ENCODE data around the gene SENP6. TPM values are rescaled to one million over a fixed set of nuclear protein-coding genes. Genes with fewer than 3 reads are reported as not detected.
"Not testable (repeated sequence)": the region's sequence is repeated elsewhere in the genome, so short reads cannot be mapped to it uniquely, and the experiment has no call there.

The SENP6 gene
- total RNA-seq, 2 donors from 2014 or later = 54.6 to 59.8 TPM

- peaks cover 37% of the 10 kb centered on the region for H3K36me3 ChIP-seq
Measured at GRCh38 chr6:75687937-75688336, 86.3 kb downstream of the SENP6 start.

GRCh38 chr6:75689576-75689975, 87.9 kb downstream of the SENP6 start:
- Histone ChIP-seq H3K27ac (no peak overlapping the region), H3K9me3 (no peaks in the 10 kb centered on the region), H3K27me3 (no peaks in the 10 kb centered on the region), H3K4me3 (no peak overlapping the region), H3K36me3 (peaks cover 38% of the 10 kb centered on the region), H3K4me1 (no peaks in the 10 kb centered on the region)
- DNase-seq (ENCODE audit: low spot score) = no peak
- TF ChIP-seq CTCF (IDR thresholded peaks at IDR 0.05) = no peak

More at GRCh38 chr6:75687937-75688336, 86.3 kb downstream of the SENP6 start:
- not testable (repeated sequence) for H3K4me1 ChIP-seq; H3K27ac ChIP-seq; DNase-seq (ENCODE audit: low spot score); H3K27me3 ChIP-seq; H3K9me3 ChIP-seq; H3K4me3 ChIP-seq

- no peak for TF ChIP-seq CTCF (IDR thresholded peaks at IDR 0.05)
- H3K4me3 ChIP-seq = no peak overlapping the region
- peaks cover 43% of the 10 kb centered on the region for H3K36me3 ChIP-seq
Measured at GRCh38 chr6:75691012-75691411, 89.3 kb downstream of the SENP6 start.

GRCh38 chr6:75693534-75693933, 91.9 kb downstream of the SENP6 start:
- DNase-seq (ENCODE audit: low spot score) = no peak
- Histone ChIP-seq H3K9me3 (no peaks in the 10 kb centered on the region), H3K27ac (no peak overlapping the region), H3K4me1 (no peaks in the 10 kb centered on the region), H3K36me3 (peaks cover 49% of the 10 kb centered on the region), H3K4me3 (no peak overlapping the region), H3K27me3 (no peaks in the 10 kb centered on the region)
- no peak for TF ChIP-seq CTCF (IDR thresholded peaks at IDR 0.05)

More at GRCh38 chr6:75691012-75691411, 89.3 kb downstream of the SENP6 start:
- H3K27ac ChIP-seq = no peak overlapping the region
- no peaks in the 10 kb centered on the region for H3K27me3 ChIP-seq
- DNase-seq (ENCODE audit: low spot score) = no peak
- H3K4me1 ChIP-seq = no peaks in the 10 kb centered on the region
- H3K9me3 ChIP-seq = no peaks in the 10 kb centered on the region

- Histone ChIP-seq H3K4me3 (no peak overlapping the region), H3K36me3 (peaks cover 42% of the 10 kb centered on the region), H3K4me1 (no peaks in the 10 kb centered on the region), H3K27ac (no peak overlapping the region), H3K27me3 (no peaks in the 10 kb centered on the region), H3K9me3 (no peaks in the 10 kb centered on the region)
- no peak for DNase-seq (ENCODE audit: low spot score)
- TF ChIP-seq CTCF (IDR thresholded peaks at IDR 0.05) = no peak
Measured at GRCh38 chr6:75694406-75694805, 92.7 kb downstream of the SENP6 start.

- not testable (repeated sequence) for H3K4me3 ChIP-seq; H3K27ac ChIP-seq; DNase-seq (ENCODE audit: low spot score); H3K9me3 ChIP-seq; H3K4me1 ChIP-seq; H3K27me3 ChIP-seq
- peaks cover 35% of the 10 kb centered on the region for H3K36me3 ChIP-seq
Measured at GRCh38 chr6:75708334-75708733, 106.7 kb downstream of the SENP6 start.

- Histone ChIP-seq H3K27me3 (no peaks in the 10 kb centered on the region), H3K4me3 (no peak overlapping the region), H3K27ac (no peak overlapping the region), H3K36me3 (peaks cover 64% of the 10 kb centered on the region), H3K4me1 (no peaks in the 10 kb centered on the region), H3K9me3 (no peaks in the 10 kb centered on the region)
- no peak for TF ChIP-seq CTCF (IDR thresholded peaks at IDR 0.05)
- DNase-seq (ENCODE audit: low spot score) = no peak
Measured at GRCh38 chr6:75711173-75711572, 109.5 kb downstream of the SENP6 start.

Data from right atrium auricular region (tissue), 2 donors.